OCI-LY7 (cell line): ENCODE results near the gene SP6. TPM values are rescaled to one million over a fixed set of nuclear protein-coding genes. Genes with fewer than 3 reads are reported as not detected.

Source experiments
- BruUV-seq: library from RNA; stranded (reverse); fragments of 400-500 nt; replicated peaks from 2 replicates; lab custom pipeline; 2021; lab: Mats Ljungman, UMichigan
- CTCF ChIA-PET: fragments of 300-600 bp; sonication (Branson Sonifier 250); formaldehyde crosslinking; loops from one replicate; lab custom pipeline; 2022; ENCODE audit warnings: antibody characterized with exemption; ENCODE audit not compliant: unreplicated experiment; lab: Charles Lee
- POLR2A ChIA-PET: fragments of 300-600 bp; sonication (Branson Sonifier 250); formaldehyde crosslinking; loops from one replicate; lab custom pipeline; 2022; ENCODE audit warnings: antibody characterized with exemption; lab: Charles Lee
- DNase-seq: peaks from one replicate; pipeline ENCODE4 v3.0.0-alpha.2; 2015; ENCODE audit warnings: low spot score
- H2AFZ ChIP-seq: fragments of 200-600 bp; sonication (generic), shearing (Covaris generic); 2 replicates; pipeline ENCODE4 v1.6.1; 2014; ENCODE audit warnings: mild to moderate bottlenecking, antibody characterized with exemption, low read length, moderate library complexity
- H3K27ac ChIP-seq: fragments of 200-600 bp; sonication (generic); 2 replicates; pipeline ENCODE4 v1.5.1; 2014; ENCODE audit warnings: mixed run types, low read depth, mild to moderate bottlenecking, moderate library complexity, low read length, inconsistent platforms; ENCODE audit not compliant: poor library complexity, severe bottlenecking
- H3K36me3 ChIP-seq: fragments of 200-600 bp; sonication (generic); 2 replicates; pipeline ENCODE4 v1.6.1; 2014; ENCODE audit warnings: mild to moderate bottlenecking, antibody characterized with exemption, low read length, moderate library complexity, mixed read lengths; ENCODE audit not compliant: insufficient read depth
- H3K4me1 ChIP-seq: fragments of 200-600 bp; sonication (generic); 2 replicates; pipeline ENCODE4 v1.5.1; 2014; ENCODE audit warnings: mild to moderate bottlenecking, low read length; ENCODE audit not compliant: insufficient read depth, poor library complexity, severe bottlenecking
- H3K4me2 ChIP-seq: fragments of 200-600 bp; sonication (generic); 2 replicates; pipeline ENCODE4 v1.6.1; 2014; ENCODE audit warnings: mild to moderate bottlenecking, low read length
- H3K4me3 ChIP-seq: fragments of 200-600 bp; sonication (generic); 2 replicates; pipeline ENCODE4 v1.5.1; 2014; ENCODE audit warnings: mild to moderate bottlenecking, low read depth, low read length; ENCODE audit not compliant: poor library complexity, severe bottlenecking
- H3K79me2 ChIP-seq: fragments of 200-600 bp; sonication (generic); 2 replicates; pipeline ENCODE4 v1.6.1; 2016; ENCODE audit warnings: low read depth, mild to moderate bottlenecking, low read length, moderate library complexity, mixed read lengths; ENCODE audit not compliant: insufficient read depth
- H3K9me2 ChIP-seq: fragments of 200-600 bp; sonication (generic); 2 replicates; pipeline ENCODE4 v1.6.1; 2016; ENCODE audit warnings: mild to moderate bottlenecking, low read length, mixed read lengths; ENCODE audit not compliant: insufficient read depth
- H3K9me3 ChIP-seq: fragments of 200-600 bp; sonication (generic); 2 replicates; pipeline ENCODE4 v1.6.1; 2014; ENCODE audit warnings: mild to moderate bottlenecking, mixed run types, low read length, mixed read lengths
- H4K20me1 ChIP-seq: fragments of 200-600 bp; sonication (generic); 2 replicates; pipeline ENCODE4 v1.6.1; 2014; ENCODE audit warnings: mild to moderate bottlenecking, antibody characterized with exemption, low read length, moderate library complexity, mixed read lengths; ENCODE audit not compliant: insufficient read depth
- CTCF ChIP-seq: fragments of 200-600 bp; sonication (generic); conservative IDR thresholded peaks from 2 replicates; pipeline ENCODE4 v1.5.1; 2014; ENCODE audit warnings: mild to moderate bottlenecking, antibody characterized with exemption, low read length, moderate library complexity, mixed read lengths
- EZH2phosphoT487 ChIP-seq: fragments of 200-600 bp; sonication (generic); IDR thresholded peaks from 2 replicates; pipeline ENCODE4 v1.6.1; 2018; ENCODE audit warnings: low read depth, borderline replicate concordance, mild to moderate bottlenecking, mixed run types, antibody characterized with exemption, low read length, moderate library complexity, mixed read lengths
- intact Hi-C: fragments of 100-400 bp; cut with micrococcal nuclease; formaldehyde crosslinking; loops from one replicate; pipeline ENCODE4 v1.10.0; 2022; ENCODE audit not compliant: unreplicated experiment
- total RNA-seq, 2 experiments: library from RNA; depleted of rRNA in 1 of 2; stranded (reverse); fragments of >200 nt in 1 of 2; shearing (Covaris generic) in 1 of 2; gene quantifications; 2 replicates each; pipeline ENCODE4 v1.2.3, GENCODE V29; 2014 to 2022

SP6 gene
- total RNA-seq, 2 experiments from 2014 or later, result 0.08 to 0.22 TPM

GRCh38 chr17:47882695-47883588, 32.0 kb upstream of the SP6 start:
- H3K4me3 ChIP-seq, result no peak overlapping the region
- no peak overlapping the region for H2AFZ ChIP-seq
- H3K9me3 ChIP-seq, result no peaks in the 10 kb centered on the region
- POLR2A ChIA-PET, result interaction anchor here (1.2 kb wide), 1 partner anchor 20 kb away, joined by 4 read pairs; no protein-coding TSS in a partner anchor
- CTCF ChIA-PET, result interaction anchor here (0.6 kb wide), 1 partner anchor 678 kb away, joined by 4 read pairs; no protein-coding TSS in a partner anchor
- no peaks in the 10 kb centered on the region for H3K36me3 ChIP-seq
- H3K4me2 ChIP-seq, result no peak overlapping the region
- TF ChIP-seq EZH2phosphoT487, result no peak
- TF ChIP-seq CTCF, result no peak
- H4K20me1 ChIP-seq, result no peaks in the 10 kb centered on the region
- no peak overlapping the region for H3K27ac ChIP-seq
- no peaks in the 10 kb centered on the region for H3K79me2 ChIP-seq
- no TSS peak for BruUV-seq
- H3K4me1 ChIP-seq, result peaks cover 7% of the 10 kb centered on the region
- intact Hi-C loops, result no loop called here
- no peak for DNase-seq
- no peaks in the 10 kb centered on the region for H3K9me2 ChIP-seq

- Histone ChIP-seq H3K79me2 (no peaks in the 10 kb centered on the region), H2AFZ (no peak overlapping the region), H3K36me3 (no peaks in the 10 kb centered on the region), H4K20me1 (no peaks in the 10 kb centered on the region), H3K9me3 (no peaks in the 10 kb centered on the region), H3K4me2 (no peak overlapping the region), H3K4me1 (peaks cover 7% of the 10 kb centered on the region), H3K27ac (no peak overlapping the region), H3K4me3 (no peak overlapping the region), H3K9me2 (no peaks in the 10 kb centered on the region)
- POLR2A ChIA-PET, result interaction anchor here (1.2 to 1.4 kb wide), 2 partner anchors 13 to 19 kb away, joined by 3 to 4 read pairs; no protein-coding TSS in a partner anchor
- CTCF ChIA-PET, result interaction anchor here (0.6 kb wide), 1 partner anchor 678 kb away, joined by 4 read pairs; no protein-coding TSS in a partner anchor
- intact Hi-C loops, result no loop called here
- BruUV-seq, result no TSS peak
- TF ChIP-seq CTCF (no peak), EZH2phosphoT487 (no peak)
- no peak for DNase-seq
Observed at GRCh38 chr17:47882247-47882646, 31.3 kb upstream of the SP6 start.
